ENCODE data around the gene APOA5. TPM values are rescaled to one million over a fixed set of nuclear protein-coding genes. Genes with fewer than 3 reads are reported as not detected.

The APOA5 gene
- total and polyA plus RNA-seq, 9 of the 15 experiments (the other 6 are each of a cell fraction or from before 2014, with no cell fraction given) = not detected

DNA sequence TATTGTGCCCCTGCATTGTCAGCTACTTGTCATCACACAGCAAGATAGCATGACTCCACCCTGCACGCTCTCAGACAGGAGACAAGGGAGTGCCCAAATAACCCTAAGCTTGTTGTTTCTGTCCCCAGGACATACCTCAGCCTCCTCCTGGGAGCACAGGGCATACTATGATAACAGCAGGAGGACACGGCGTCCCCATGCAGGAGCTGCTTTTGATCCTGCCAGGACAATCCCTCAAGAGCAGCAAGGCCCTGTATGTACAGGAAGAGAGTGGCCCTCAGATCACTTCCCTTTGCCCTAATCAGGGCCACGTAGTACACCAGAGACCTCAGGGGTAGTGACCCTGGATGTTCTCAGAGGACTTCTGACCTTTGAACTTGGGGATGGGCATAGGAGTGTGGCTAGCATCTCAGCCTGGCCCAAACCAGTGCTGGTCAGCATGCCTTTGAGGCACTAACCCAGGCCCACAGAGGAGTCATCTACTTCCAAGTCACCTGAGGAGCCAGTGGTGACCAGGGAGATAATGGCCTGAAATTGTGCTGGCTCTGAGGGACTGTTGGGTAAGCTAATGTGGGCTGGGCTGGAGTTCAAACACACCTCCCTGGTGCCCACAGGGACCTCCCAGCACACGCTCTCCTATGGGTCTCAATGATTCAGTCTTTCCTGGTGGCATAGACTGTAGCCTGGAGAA is 22.2 kb upstream of the APOA5 start:
- no peak overlapping the region; the same call in 1 of the 2 replicates for H3K4me2 ChIP-seq (ENCODE audit: insufficient read depth, low read length)
- H3K9ac ChIP-seq (ENCODE audit: insufficient read depth in 1 of 2, low read depth in 2 of 2, low read length in 2 of 2) = 0 out of 4 replicates have a peak overlapping the region, but pooled peaks of 1 of the 2 experiments have one; percentile 14
- WGBS (ENCODE audit: insufficient coverage, low coverage, missing lambda C conversion rate) = 26% methylated on average over 5 of the region's 5 CpGs
- no peak overlapping the region for H3K4me3 ChIP-seq
- intact Hi-C loops (cut with micrococcal nuclease) = no loop called here
- H3K27me3 ChIP-seq (ENCODE audit: control insufficient read depth in 2 of 2, insufficient read depth in 2 of 2, low read length in 2 of 2) = peaks cover 0 to under 1% of the 10 kb centered on the region in 2 experiments; a peak in 3 of 5 replicates
- POLR2A ChIA-PET = interaction anchor here (0.6 to 1.2 kb wide), 3 partner anchors 9 to 81 kb away, joined by 3 to 4 read pairs (median 4); no protein-coding TSS in a partner anchor
- H3K27ac ChIP-seq (ENCODE audit: extremely low read depth, low read depth, low read length) = no peak overlapping the region
- ATAC-seq (peak; percentile 53), DNase-seq (ENCODE audit: extremely low read depth in 1 of 4, low spot score in 3 of 4) (no peak), FAIRE-seq (no peak)
- H3K79me2 ChIP-seq (ENCODE audit: control insufficient read depth, insufficient read depth, low read length) = no peaks in the 10 kb centered on the region
- no peaks in the 10 kb centered on the region for H4K20me1 ChIP-seq (replicated peaks; ENCODE audit: control insufficient read depth, insufficient read depth, low read length)
- in situ Hi-C loops (cut with MboI) = no loop called here
- no TSS peak for BruUV-seq (replicated peaks)
- no peaks in the 10 kb centered on the region for H3K36me3 ChIP-seq (ENCODE audit: control insufficient read depth, insufficient read depth, low read length)
- peak overlapping the region; percentile 59 for H2AFZ ChIP-seq (ENCODE audit: low read depth, low read length)
- H3K9me3 ChIP-seq (replicated peaks; ENCODE audit: control insufficient read depth, insufficient read depth, low read depth, low read length) = no peaks in the 10 kb centered on the region
- H3K9me1 ChIP-seq (ENCODE audit: control insufficient read depth, insufficient read depth, low read length) = no peaks in the 10 kb centered on the region
- TF ChIP-seq NR2C1 (IDR thresholded peaks at IDR 0.05) (peak; percentile 60), NR2C1 (tag; IDR thresholded peaks at IDR 0.05) (peak; percentile 63), BRF1 (IDR thresholded peaks at IDR 0.05; ENCODE audit: borderline replicate concordance, extremely low read depth, insufficient read length) (no peak), CREM (IDR thresholded peaks at IDR 0.05; ENCODE audit: low read depth) (0 out of 2 replicates have a peak, but pooled peaks have one; percentile 1)
- CTCF ChIA-PET (ENCODE audit: low intra/inter-chr PET ratio) = no interaction called here
- H3K4me1 ChIP-seq (replicated peaks in 1 of 2; ENCODE audit: control insufficient read depth in 2 of 2, insufficient read depth in 2 of 2, low read length in 2 of 2) = peaks cover 3 to 7% of the 10 kb centered on the region in 2 experiments; a peak in 3 of 5 replicates

DNA sequence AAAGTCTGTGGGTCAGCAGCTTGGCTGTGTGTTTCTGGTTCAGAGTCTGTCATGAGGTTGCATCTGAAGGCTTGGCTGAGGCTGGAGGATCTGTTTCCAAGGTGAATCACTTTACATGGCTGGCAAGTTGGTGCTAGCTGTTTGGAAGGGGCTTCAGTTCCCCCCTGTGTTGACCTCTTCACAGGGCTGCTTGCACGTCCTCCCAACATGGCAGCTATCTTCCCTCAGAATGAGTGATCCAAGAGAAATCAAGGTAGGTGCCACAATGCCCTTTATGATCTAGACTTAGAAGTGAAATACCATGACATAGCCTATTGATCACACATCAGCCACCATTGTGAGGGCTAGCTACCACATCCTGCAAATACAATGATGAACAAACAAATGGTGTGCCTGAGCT is 21.5 kb upstream of the APOA5 start:
- Histone ChIP-seq H3K4me2 (ENCODE audit: insufficient read depth, low read length) (no peak overlapping the region), H3K9ac (ENCODE audit: insufficient read depth in 1 of 2, low read depth in 2 of 2, low read length in 2 of 2) (no peak overlapping the region), H3K9me1 (ENCODE audit: control insufficient read depth, insufficient read depth, low read length) (no peaks in the 10 kb centered on the region), H4K20me1 (replicated peaks; ENCODE audit: control insufficient read depth, insufficient read depth, low read length) (no peaks in the 10 kb centered on the region; the same call in 1 of the 2 replicates), H3K36me3 (ENCODE audit: control insufficient read depth, insufficient read depth, low read length) (no peaks in the 10 kb centered on the region), H3K27ac (ENCODE audit: extremely low read depth, low read depth, low read length) (no peak overlapping the region), H3K27me3 (ENCODE audit: control insufficient read depth in 2 of 2, insufficient read depth in 2 of 2, low read length in 2 of 2) (peaks cover 4 to 7% of the 10 kb centered on the region in 2 experiments; a peak in 4 of 5 replicates), H3K4me1 (replicated peaks in 1 of 2; ENCODE audit: control insufficient read depth in 2 of 2, insufficient read depth in 2 of 2, low read length in 2 of 2) (peaks cover 3 to 7% of the 10 kb centered on the region in 2 experiments; a peak in 3 of 5 replicates), H3K9me3 (replicated peaks; ENCODE audit: control insufficient read depth, insufficient read depth, low read depth, low read length) (no peaks in the 10 kb centered on the region), H2AFZ (ENCODE audit: low read depth, low read length) (no peak overlapping the region), H3K4me3 (no peak overlapping the region), H3K79me2 (ENCODE audit: control insufficient read depth, insufficient read depth, low read length) (no peaks in the 10 kb centered on the region)
- ChIA-PET CTCF (ENCODE audit: low intra/inter-chr PET ratio) (no interaction called here), POLR2A (interaction anchor here (0.6 to 1.2 kb wide), 5 partner anchors 8 to 80 kb away, joined by 3 to 4 read pairs (median 4); no protein-coding TSS in a partner anchor)
- FAIRE-seq (no peak), DNase-seq (ENCODE audit: extremely low read depth in 1 of 4, low spot score in 3 of 4) (no peak), ATAC-seq (no peak)
- 25% methylated on average over 1 of the region's 1 CpG for WGBS (ENCODE audit: insufficient coverage, low coverage, missing lambda C conversion rate)
- no TSS peak for BruUV-seq (replicated peaks)
- intact Hi-C loops (cut with micrococcal nuclease) = no loop called here
- in situ Hi-C loops (cut with MboI) = no loop called here
- TF ChIP-seq CCNT2 (IDR thresholded peaks at IDR 0.05; ENCODE audit: borderline replicate concordance, extremely low read depth, insufficient read length, low read depth, low read length) (no peak), POLR3A (IDR thresholded peaks at IDR 0.05; ENCODE audit: borderline replicate concordance, extremely low read depth, insufficient read depth, insufficient read length) (no peak), ZNF224 (CRISPR knock-in tag; IDR thresholded peaks at IDR 0.05) (no peak), ZNF41 (CRISPR knock-in tag; conservative IDR thresholded peaks at IDR 0.05) (no peak)
- TF ChIP-seq, protein P1, sequence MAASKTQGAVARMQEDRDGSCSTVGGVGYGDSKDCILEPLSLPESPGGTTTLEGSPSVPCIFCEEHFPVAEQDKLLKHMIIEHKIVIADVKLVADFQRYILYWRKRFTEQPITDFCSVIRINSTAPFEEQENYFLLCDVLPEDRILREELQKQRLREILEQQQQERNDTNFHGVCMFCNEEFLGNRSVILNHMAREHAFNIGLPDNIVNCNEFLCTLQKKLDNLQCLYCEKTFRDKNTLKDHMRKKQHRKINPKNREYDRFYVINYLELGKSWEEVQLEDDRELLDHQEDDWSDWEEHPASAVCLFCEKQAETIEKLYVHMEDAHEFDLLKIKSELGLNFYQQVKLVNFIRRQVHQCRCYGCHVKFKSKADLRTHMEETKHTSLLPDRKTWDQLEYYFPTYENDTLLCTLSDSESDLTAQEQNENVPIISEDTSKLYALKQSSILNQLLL (CRISPR knock-in tag; IDR thresholded peaks at IDR 0.05; ENCODE audit: borderline replicate concordance) = no peak
- TF ChIP-seq, protein P2, sequence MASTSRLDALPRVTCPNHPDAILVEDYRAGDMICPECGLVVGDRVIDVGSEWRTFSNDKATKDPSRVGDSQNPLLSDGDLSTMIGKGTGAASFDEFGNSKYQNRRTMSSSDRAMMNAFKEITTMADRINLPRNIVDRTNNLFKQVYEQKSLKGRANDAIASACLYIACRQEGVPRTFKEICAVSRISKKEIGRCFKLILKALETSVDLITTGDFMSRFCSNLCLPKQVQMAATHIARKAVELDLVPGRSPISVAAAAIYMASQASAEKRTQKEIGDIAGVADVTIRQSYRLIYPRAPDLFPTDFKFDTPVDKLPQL (IDR thresholded peaks at IDR 0.05; ENCODE audit: extremely low read depth, insufficient read length) = no peak
- TF ChIP-seq, protein P3, sequence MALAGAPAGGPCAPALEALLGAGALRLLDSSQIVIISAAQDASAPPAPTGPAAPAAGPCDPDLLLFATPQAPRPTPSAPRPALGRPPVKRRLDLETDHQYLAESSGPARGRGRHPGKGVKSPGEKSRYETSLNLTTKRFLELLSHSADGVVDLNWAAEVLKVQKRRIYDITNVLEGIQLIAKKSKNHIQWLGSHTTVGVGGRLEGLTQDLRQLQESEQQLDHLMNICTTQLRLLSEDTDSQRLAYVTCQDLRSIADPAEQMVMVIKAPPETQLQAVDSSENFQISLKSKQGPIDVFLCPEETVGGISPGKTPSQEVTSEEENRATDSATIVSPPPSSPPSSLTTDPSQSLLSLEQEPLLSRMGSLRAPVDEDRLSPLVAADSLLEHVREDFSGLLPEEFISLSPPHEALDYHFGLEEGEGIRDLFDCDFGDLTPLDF (CRISPR knock-in tag; IDR thresholded peaks at IDR 0.05) = no peak

Data from K562 (cell line).